HG02852 (cell line): ENCODE measurements around the gene TBXA2R.
"Not testable (repeated sequence)": the region's sequence is repeated elsewhere in the genome, so short reads cannot be mapped to it uniquely, and the experiment has no call there.

Experiments
- ATAC-seq: cut with Tn5 transposase; IDR thresholded peaks from one replicate; pipeline ENCODE4 v1.9.1; 2021; ENCODE audit warnings: mild to moderate bottlenecking, moderate library complexity; ENCODE audit not compliant: unreplicated experiment

TBXA2R gene

DNA sequence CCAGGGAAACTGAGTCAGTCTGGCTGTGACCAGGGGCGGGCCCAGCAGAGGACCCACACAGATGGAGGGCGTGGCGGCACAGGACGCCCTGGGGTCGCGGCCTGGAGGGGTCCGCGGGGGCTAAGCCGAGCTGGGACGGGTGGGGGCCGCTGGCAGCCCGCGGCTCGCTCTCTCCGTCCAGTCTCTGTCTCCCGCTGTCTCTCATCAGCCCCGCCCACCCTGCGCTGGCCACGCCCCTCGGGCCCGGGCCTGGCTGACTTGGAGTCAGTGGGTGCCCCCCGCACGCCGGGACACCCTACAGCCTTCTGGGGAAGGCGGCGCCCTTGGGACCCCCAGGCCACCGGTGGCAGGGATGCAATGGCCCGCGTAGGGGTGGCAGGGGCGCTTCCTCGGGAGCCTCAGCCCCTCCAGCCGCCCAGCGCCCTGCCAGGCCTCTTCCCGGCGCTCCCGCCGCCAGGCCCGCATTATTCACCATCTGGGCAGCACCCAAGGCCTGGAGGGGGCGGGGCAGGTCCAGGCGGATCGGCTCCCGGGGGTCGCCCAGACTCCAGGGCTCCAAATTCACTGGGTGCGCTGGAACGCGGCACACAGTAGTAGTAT lies at the start of gene TBXA2R:
TBXA2R (minus strand) TSS at position 186 of the 600 bp plus-strand sequence. CDS start 6,241 bp downstream, outside the sequence.
- no peak for ATAC-seq

DNA sequence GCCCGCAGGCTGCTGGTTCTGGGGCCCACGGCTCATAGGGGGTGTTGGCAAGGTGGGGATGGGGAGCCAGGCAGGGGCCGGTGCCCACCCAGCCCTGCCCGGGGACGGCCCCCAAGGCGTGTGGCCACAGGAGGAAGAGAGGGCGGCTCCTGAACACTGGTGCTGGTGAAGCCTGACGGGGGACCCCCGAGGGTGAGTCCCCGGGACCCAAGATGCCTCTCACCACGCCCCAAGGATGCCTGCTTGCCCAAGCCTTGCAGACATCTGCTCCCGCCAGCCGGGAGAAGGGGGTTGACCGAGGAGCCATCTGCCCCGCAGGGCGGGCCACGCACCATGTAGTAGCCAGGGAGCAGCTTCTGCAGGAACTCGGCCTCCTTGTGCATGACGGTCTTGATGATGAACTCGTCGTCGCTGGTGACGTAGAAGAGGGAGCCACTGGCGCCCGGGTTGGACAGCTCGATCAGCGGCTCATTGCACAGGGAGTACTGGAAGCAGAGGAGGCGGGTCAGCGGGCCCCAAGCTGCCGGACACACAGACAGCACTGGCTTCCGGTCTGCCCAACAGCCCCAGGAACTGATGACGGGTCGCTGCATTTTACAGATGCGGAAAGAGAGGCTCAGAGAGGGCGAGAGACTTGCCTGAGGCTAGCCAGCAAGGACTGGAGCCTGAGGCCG lies 49.5 kb upstream of the TBXA2R start:
- ATAC-seq, result no peak

DNA sequence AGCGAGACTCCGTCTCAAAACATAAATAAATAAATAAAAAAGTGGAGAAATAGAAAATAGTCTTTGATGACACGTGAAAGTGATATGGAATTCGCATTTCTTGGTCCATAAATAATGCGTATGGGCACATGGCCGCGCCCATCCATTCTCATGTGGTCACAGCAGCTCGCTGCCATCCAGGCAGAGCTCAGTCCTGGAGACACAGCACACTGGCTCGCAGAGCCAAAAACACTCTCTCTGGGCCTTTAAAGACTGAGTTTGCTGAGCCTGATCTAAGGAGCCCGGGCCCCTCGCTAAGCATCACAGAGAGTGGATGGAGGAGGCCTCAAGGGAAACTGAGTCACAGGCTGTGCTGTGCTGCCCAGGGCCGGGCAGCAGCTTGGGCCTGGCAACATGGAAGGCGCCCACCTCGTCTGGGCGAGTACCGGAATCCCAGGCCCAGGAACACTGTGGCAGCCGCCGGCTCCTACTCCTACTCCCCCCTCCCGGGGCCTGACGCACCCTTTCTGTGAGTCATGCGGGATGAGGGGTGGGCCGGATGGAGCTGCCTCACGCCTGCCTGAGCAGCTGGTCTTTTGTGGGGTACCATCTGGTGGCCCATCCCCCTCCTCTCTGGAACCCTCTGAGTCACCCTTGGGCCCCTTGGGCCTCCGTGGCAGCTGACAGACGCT lies 48.9 kb upstream of the TBXA2R start:
- no peak for ATAC-seq

DNA sequence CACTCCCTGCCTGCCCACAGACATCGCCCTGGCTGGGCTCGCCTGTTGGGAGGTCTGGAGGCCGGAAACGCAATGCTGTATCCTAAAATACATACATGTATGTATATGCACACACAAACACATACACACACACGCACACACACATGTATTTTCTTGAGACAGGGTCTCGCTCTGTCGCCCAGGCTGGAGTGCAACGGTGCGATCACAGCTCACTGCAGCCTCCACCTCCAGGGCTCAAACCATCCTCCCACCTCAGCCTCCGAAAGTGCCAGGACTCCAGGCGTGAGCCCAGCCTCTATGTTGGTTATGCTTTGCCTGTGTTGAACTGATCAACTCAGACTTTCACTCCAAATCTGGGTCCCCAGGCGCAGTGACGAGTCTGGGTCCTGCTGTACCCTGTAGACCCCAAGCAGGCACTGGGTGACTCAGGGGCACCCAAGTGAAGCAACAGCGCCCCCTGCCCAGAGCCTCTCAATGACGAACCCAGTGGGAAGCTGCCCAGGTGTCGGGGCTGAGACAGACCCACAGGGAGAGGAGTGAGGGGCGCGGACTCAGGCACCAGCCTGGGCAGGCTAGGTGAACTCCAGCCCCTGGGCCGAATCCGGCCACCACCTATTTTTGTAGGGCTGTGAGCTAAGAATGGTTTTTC lies 47.3 kb upstream of the TBXA2R start:
- ATAC-seq, result no peak

DNA sequence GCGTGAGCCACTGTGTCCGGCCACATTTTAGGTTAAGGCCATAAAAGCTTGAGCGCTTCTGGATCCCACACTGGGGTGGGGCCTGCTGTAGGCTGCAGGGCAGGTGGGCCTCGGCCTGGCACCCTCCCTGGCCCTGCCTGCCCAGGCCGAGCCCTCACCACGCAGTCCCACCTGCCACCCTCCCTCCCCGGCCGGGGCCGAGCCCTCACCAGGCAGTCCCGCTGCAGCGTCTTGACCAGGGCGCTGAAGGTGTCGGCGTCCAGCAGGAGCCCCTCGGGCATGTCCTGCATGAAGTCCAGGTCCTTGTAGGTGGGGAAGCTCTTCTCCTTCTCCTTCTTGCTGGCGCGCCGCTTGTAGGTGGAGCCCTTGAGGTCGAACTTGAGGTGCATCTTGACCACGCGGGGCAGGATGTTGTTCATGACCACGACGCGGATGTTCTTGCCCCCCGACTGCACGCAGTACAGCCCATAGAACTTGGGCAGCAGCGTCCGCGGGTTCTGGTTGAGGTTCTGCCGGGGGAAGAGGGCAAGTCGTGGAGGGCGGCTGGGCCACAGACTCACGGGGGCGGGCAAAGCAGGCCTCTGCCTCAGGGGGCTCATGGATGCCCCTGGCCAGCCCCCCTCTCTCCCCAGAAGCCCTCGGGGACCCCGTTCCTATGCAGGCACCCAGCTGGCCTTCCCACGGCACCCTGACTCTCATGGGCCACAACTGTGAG lies 46.6 kb upstream of the TBXA2R start:
- ATAC-seq, result no peak

DNA sequence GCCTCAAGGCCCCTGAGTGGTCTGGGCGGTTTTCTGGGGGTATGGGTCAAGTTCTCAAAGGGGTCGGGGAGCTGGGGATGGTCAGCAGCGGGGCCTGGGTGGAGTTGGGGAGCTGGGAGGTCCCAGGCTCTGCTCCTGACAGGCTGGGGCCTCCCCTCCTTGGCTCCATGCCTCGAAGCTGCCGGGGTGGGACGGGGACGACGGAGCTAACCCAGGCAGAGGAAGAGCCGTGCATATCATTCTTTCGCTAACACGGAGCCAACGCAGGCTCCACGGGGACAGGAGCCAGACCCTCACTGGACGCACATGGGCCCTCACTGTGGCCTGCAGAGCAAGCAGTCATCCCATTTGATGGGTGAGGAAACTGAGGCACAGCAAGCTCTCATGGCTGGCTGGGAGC lies 45.7 kb upstream of the TBXA2R start:
- no peak for ATAC-seq

DNA sequence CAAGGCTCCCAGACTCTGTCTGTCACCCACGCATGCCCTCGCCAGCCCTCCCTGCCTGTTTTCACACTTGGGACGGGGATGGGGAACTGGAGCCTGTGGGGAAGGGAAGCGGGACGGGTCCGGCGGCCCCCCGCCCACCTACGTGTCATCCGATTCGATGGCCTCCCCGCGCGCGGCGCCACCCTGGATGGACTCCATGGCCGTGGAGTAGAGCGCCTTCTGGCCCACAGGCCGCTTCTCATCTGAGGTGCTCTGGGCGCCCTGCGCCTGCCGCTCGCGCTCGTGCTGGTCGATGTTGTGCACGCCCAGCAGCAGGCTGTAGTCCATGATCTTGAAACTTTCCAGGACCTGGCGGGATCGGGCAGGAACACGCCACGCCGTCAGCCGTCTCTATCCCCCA lies 45.0 kb upstream of the TBXA2R start:
- ATAC-seq, result no peak

DNA sequence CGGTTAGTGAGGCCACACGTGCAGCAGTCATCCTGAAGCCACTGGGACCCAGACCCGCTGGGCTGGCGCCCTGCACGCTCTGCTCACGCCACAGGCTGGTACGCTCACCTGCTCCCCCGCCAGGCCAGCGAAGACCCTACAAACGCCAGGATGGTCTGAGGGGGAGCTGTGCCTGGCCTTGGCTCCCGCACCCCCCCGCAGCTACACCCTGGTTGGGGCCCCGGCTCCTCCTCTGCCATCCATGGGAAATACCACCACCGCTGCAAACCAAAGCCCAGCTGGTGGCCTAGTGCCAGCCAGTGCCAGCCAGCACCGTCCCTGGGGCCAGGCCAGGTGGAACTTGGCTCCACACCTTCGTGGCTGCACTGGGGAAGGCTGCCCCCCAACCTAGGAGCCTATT lies 43.2 kb upstream of the TBXA2R start:
- no peak for ATAC-seq

DNA sequence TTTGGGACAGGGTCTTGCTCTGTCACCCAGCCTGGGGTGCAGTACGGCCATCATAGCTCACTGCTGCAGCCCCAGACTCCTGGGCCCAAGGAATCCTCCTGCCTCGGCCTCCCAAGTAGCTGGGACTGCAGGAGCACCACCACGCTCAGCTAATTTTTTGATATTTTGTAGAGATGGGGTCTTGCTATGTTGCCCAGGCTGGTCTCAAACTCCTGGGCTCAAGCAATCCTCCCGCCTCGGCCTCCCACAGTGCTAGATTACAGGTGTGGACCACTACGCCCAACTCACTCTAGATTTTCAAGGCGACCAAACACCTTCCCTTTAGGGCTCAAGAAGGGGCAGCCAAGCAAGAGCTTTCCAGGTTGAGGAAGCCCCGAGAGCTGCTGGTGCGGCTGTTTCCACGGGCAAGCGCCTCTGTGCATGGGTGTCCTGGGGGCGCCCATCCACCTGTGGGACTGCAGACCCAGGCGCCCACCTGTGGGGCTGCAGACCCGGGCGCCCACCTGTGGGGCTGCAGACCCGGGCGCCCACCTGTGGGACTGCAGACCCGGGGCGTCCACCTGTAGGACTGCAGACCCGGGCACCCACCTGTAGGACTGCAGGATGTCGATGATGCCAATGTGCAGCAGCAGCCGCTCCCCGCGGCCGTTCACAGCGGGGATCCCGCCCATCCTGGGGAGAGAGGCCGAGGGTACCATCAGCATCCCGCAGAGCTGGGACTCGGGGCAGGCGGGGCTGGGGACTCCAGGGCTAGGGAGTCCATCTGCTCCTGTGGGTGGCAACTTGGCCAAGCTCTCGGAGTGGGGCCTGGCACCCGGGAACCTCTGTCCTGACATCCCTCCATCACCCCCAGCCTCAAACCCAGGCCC lies 41.6 kb upstream of the TBXA2R start:
- ATAC-seq, result no peak

DNA sequence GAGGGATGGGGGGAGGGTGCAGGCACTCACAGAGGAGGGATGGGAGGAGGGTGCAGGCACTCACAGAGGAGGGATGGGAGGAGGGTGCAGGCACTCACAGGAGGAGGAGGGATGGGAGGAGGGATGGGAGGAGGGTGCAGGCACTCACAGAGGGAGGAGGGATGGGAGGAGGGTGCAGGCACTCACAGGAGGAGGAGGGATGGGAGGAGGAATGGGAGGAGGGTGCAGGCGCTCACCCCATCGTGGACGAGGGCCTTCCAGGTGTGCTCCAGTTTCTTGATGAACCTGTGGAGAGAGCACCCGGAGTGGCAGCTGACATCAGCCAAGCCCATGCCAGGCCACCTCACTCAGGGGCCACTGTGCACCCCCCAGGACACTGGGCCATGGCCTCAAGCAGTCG lies 40.4 kb upstream of the TBXA2R start:
- ATAC-seq, result not testable (repeated sequence)

DNA sequence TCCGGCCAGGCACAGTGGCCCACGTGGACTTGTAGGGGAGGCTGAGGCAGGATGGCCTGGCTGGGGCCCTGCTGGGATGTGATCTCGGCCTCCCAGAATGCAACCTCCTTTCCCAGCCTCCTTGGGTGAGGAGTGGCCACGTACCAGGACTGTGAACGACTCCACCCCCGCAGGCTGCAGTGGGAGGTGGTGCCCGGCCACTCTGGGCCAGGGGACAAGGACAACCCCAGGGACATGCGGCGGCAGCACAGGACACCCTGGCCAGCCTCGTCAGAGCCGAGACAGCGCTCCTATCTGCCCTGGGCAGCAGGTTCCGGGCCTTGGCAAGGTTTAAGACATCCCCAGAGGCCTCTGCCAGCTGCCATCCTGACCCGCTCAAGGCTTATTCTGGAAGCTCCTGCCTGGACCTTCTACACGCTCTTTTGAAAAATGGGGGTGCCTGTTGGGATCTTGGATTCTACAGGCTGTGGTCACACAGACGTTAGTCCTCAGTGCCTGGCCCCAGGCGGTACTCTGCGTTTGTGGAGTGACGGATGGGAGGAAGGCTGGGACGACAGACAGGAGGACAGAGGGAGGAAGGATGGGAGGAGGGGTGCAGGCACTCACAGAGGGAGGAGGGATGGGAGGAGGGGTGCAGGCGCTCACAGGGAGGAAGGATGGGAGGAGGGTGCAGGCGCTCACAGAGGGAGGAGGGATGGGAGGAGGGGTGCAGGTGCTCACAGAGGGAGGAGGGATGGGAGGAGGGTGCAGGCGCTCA lies 39.8 kb upstream of the TBXA2R start:
- ATAC-seq, result no peak

DNA sequence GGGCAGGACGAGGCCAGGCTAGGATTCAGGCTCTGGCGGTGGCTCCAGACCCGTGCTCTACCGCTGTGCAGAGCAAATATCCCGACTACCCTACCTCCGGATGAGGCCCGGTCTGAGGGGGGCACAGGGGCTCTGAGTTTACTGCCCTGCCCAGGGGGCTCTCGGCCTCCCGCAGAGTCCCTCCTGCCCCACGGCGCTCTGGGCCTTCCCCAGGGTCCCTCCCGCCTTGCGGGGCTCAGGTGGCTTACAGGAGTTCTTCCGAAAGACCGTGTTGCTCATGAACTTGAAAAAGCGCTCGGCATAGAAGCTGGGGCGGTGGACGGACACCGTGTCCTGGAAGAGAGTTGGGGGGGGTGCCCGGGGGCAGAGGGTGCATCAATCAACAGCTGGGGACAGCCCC lies 39.1 kb upstream of the TBXA2R start:
- ATAC-seq, result no peak

DNA sequence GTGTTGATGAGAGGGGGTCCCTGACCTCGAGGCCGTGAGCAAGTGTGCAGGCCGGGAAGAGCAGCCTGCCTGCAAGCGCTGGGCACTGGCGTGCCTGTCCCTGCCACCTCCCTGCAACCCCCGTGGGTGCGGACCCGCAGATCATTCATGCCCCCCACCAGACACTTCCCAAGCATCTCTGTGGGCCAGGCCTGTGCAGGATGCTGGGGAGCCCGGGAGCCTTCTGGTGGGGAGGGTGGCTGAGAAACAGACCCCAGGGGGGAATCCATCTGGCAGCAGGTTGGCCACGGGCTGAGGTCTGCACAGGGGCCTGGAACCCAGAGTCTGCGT lies 38.4 kb upstream of the TBXA2R start:
- ATAC-seq, result no peak

DNA sequence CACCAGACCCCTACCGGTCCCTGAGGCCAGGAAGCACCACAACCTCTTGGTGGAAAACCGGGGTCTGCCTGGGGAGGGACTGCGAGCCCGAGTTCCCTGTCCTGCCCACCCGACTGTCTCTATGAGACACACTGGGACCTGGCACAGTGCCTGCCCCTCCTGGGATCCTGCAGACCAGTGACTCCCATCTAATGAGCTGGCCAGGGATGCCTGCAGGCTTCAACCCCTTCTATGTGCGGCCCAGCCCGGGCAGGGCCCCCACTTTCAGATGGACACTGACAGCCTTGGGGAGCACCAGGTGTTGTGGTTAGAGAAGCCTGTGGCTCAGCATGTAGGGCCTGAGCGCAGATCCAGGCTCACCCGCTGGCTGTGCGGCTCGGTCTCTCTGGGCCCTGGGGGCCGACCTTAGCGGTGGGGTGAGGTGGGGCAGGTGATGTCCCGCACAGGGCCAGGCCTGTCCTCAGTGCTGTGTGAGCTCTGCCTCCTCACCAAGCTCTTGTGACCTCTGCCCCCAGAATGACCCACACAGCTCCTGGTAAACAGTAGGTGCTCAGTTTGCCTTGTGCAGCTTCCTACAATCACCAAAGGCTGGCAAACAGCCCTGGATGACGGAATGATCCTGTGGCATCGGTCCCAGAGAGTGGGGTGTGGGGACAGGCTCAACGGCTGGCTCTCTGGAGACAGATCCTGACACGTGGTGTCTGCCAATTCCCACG lies 37.8 kb upstream of the TBXA2R start:
- no peak for ATAC-seq

DNA sequence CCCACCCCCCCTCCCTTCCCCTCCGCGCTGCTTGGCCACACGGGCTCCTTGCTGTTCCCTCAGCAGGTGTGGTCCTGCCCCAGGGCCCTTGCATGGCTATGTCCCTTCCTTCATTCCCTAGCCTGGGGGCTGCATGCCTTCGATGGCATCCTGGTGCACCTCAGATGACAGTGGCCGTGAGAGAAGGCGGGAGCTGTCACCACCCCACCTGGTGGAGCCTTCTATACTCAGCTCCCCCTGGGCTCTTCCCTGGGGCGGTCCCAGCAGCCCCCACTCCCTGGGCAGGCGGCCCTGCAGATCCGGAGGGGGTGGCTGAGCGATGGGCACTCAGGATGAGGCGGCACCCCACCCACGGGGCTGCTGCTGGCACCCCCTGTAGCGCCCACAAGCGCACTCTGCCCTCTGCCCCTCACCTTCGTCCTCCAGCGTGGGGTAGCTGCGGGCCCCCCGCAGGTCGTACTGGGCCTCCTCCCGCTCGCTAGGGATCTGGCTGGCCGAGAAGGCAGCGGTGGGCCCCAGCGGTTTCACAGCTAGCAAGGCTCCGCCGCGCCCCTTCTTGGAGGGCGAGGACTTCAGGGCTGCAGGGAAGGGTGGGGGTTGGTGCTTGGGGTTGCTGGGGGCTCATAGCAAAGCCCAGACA lies 37.1 kb upstream of the TBXA2R start:
- ATAC-seq, result no peak

DNA sequence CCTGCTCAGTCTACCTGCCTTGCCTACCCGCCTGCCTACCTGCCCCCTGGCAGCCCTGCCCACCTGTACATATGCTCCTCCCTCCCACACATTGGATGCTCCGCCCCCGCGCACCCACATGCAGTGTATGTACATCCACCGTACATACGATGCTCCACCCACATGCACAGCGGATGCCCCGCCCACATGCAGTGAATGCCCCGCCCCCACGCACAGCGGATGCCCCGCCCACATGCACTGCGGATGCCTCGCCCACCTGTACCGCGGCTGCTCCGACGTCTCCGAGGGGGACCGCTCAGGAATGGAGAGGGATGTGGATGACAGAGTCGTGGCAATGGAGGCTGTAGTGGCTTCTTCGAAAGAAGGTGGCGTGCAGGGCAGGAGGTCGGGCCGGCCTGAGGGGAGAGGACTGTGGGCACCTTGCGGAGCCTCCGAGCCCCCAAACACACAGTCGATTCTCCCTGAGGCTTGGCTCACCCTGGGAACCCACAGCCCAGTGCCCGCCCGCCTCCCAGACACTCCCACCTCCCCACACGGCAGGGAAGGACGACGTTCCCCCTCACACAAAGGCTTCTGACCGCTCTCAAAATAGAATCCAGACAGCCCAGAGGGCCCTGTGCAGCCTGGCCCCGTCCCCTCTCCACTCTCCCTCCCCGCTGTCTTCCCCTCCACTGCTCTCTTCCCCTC lies 36.5 kb upstream of the TBXA2R start:
- no peak for ATAC-seq

DNA sequence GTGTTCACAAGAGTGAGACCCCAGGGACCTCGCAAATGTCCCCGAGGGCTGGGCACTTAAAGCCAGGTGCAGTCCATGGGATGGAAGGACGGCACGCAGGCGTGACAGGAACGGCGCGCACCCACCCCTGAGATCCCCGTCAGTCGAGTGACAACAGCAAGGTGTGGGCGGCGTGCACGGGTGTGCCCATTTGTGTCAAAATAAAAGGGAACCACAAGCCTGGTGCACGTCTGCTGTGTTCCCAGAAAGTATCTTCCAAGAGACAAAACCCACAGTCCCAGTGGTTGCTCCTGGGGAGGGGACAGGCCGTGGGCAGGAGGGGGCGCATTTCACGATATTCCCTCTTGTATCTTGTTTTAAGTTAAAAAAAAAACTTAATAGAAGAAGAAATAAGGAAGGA lies 35.6 kb upstream of the TBXA2R start:
- ATAC-seq, result no peak
